Fibroblast of skin of left biceps (primary cell): ENCODE results near the gene AFF3.
"Not testable (repeated sequence)": the region's sequence is repeated elsewhere in the genome, so short reads cannot be mapped to it uniquely, and the experiment has no call there.

ENCODE experiments used
- DNase-seq, 2 experiments: peaks; one replicate each; pipeline ENCODE4 v3.0.0-alpha.2; 2013; ENCODE audit warnings: low read depth in 2 of 2

Gene AFF3

GRCh38 chr2:99666256-99666655 lies 476.1 kb downstream of the AFF3 start:
- DNase-seq: no peak

DNA sequence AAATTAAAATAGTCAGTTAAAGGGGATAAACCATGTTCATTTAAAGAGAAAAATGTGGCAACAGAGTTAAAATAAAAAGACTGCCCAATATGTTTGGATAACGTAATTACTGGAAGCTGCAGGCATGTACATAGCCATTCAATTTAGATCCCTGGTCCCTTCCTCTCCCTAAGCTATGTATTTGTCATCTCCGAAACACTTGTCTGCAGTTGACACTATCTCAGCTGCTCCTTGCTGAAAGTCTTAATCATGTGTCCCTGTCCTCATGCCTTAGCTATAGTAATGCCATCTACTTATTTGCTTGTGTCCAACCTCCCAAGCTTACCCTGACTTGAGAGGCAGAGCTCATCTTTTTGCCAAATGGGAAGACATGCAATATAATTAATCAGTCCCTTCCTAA lies 478.7 kb downstream of the AFF3 start:
- DNase-seq: no peak

DNA sequence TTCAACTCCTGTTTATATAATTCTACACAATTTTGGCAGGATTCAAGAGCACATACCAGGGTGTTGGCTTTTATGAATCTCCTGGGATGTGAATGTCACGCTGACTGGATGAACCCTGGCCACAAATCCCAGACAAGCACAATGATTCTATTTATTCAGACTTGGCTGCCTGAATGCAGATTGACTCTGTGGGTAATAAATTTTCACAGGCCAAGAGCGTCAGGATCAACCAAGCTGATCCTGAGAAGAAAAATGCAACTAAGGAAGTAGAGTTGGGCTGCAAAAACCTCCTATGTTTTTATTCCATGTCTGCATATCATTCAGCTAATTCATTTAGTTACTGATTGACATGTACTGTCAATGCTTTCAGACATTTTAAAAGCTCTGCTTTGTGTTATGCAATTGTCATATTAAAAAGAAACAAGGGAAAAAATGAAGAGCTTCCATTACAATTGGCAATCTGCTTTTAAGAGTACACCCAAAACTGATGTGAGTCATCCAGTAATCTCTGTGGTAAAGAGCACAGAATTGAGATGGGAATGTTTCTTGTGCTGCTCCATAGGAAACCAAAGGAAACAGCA lies 479.5 kb downstream of the AFF3 start:
- DNase-seq: peak; percentile 100

GRCh38 chr2:99661761-99662160 lies 480.6 kb downstream of the AFF3 start:
- DNase-seq: not testable (repeated sequence)

GRCh38 chr2:99660616-99661406 lies 481.6 kb downstream of the AFF3 start:
- no peak for DNase-seq

- DNase-seq: no peak
Measured at GRCh38 chr2:99659874-99660273, 482.5 kb downstream of the AFF3 start.

GRCh38 chr2:99657691-99658258 lies 484.6 kb downstream of the AFF3 start:
- DNase-seq: no peak

DNA sequence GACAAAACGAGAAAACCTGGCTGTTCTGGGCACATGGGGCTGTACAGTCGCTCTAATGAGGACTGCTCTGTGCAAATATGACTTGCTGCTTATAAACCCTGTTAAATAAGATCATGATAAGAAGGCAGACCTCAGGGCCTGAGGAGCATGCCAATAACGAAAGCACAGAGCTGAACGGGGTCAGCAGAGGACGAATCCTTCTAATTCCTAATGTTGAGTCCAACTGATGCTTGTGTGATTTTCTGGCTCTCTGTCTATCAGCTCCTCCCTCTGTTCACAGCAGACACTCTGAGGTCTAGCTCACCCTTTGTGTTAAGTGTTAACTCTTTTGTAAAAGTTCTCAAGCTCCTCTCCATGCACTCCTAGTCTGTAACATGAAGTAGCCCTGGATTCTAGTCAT lies 485.4 kb downstream of the AFF3 start:
- DNase-seq: no peak

- DNase-seq: no peak
Measured at GRCh38 chr2:99653433-99653832, 489.0 kb downstream of the AFF3 start.

DNA sequence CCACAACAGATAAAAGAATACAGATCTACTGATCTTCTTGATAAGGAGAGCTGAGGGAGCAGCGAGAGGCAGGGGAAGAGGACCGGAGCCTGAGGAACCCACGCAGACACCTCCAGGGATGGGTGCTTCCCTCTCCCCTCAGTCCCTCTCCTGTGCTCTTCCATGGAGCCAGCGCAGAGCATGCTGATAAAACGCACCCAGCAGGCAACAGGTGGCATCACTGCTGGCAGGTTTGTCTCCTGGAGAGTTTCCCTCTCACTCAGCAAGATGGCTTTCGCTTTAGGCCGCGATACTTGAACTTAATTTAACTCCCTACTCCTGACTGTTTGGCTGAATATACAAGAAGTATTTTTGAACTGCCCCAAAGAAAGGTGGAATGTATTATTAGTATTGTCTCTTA lies 489.5 kb downstream of the AFF3 start:
- no peak for DNase-seq

GRCh38 chr2:99651930-99652670 lies 490.3 kb downstream of the AFF3 start:
- DNase-seq: no peak

DNA sequence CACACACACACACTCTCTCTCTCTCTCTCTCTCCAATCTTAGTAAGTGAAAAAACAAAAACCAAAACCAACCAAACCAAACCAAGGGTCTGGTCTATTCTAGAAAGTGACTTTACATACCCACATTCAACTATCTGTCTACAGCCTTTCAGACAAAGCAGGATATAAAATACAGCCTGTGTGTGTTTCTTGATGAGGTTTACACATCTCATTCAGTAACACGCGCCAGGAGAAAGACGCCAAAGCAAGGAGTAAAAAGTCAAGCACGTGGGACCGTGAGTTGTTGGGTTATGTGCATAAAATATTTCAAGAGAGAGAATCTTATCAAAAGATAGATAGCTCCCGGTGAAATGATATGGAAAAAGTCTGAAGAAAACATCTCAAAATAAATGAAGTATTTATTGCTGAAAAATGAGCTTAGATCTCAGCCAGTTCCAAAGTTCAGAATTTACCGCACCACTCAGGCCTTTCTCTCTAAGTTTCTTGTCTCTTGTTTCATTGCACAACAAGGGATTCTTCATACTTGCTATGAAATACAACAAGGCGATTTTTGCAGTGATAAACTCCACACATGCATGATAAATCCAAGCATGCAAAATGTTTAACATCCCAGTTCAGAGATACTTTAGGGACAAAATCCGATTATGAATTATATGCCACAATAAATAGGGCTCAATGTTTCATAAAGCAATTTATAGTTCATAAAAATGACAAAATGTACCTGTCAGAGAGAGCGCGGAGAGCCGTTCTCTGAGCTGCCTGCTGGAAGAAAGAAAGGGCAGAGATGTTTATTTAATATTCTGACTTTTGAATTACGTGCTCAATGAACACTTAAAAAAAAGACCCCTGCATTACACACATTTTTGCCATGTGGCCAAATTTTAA lies 493.2 kb downstream of the AFF3 start:
- DNase-seq: no peak

DNA sequence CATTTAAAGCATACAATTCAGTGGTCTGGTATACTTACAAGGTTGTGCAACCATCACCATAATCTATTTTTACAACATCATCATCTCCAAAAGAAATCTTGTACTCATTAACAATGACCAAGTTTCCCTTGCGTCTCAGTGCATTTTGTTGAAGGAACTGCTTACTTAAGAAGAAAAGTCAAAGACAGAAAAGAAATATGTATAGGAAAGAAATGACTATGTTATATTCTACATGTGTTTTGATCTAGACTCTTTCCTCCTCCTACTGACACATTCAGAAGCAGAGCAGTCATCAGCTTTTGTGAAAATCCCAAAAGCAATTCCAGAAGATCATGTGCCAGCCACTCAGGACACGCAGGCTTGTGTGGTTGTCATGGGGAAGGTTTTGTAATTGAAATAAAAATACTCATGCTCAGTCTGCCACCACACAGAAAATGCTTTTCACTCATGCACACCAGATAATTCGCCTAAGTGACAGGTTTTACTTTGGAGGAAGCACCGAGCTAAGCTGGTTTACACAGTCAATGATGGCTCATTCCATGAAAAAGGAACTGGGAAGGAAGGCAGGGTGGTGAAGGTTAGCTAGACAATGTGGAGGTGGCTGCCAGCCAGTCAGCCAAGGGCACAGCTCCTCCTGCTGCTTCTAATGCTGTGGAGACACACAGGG lies 494.1 kb downstream of the AFF3 start:
- DNase-seq: peak; percentile 79 to 83

DNA sequence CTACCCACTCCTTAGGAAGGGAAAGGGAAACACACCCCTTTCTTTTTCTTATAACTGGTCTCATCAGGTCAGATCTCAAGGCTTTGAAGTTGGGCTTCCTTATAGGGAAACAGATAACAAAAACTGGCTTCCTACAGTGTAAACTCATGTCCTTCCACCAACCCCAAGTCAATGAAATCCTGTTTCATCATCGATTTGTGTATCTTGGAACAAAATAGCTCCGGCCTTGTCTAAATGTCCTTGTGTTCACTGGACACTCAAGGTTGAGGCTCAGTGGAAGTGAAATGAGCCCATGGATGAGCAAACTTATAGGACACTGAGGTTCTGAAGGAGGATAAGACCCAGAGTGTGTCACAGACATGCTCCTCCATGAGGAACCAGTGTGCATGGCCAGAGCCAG lies 496.4 kb downstream of the AFF3 start:
- no peak for DNase-seq

DNA sequence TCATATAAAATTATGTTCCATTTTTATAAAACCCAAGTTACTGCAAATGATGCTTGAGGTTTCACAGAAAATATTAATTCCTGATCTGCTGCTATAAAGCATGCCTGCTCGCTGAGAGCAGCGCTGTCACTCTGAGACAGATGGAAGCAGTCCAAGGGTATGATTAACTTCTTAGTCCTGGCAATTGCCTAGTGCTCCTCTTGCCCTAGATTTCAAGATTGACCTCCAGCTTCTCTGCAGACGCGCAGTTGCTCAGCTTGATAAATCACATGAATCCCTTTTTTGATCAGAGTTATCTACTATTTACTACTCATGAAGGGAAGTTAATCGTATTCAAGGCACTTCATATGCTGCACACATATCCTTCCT lies 498.0 kb downstream of the AFF3 start:
- peak; percentile 62 for DNase-seq

GRCh38 chr2:99643787-99644418 lies 498.5 kb downstream of the AFF3 start:
- DNase-seq: no peak

DNA sequence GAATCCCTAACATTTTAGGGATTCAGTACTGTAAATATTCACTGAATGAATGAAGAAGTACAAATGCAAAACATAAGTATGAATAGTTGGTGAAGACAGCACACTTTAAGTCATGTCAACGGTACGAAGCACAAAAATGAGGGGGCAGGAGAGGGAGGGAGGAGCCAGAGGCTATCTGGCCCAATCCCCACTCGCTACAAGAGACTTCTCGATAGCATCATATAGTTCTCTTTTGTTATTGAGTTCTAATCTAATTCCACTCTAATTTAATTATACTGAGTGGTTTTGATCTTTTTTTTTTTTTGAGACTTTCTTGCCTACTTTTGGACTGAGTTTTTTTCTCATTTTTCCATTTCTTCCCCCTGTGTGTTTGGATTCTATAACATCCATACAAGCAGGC lies 500.4 kb downstream of the AFF3 start:
- no peak for DNase-seq

GRCh38 chr2:99640635-99641151 lies 501.7 kb downstream of the AFF3 start:
- no peak for DNase-seq

DNA sequence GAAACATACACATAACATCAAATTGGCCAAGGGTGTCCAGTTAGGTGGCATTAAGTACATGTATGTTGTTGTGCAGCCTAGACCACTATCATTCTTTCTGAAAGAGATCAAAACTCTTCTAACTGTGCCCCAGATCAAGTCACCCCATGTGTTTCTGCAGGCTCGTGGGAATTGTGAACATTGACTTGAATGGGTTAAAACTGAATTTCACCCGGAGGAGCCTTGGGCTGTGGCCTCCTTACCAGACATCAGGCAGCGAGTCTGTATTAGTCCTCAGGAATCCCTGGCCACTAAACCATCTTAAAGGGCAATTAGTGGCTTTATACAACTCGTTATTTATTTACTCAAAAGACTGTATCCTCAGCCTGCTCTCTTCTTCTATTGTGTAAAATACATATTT lies 503.6 kb downstream of the AFF3 start:
- no peak for DNase-seq

DNA sequence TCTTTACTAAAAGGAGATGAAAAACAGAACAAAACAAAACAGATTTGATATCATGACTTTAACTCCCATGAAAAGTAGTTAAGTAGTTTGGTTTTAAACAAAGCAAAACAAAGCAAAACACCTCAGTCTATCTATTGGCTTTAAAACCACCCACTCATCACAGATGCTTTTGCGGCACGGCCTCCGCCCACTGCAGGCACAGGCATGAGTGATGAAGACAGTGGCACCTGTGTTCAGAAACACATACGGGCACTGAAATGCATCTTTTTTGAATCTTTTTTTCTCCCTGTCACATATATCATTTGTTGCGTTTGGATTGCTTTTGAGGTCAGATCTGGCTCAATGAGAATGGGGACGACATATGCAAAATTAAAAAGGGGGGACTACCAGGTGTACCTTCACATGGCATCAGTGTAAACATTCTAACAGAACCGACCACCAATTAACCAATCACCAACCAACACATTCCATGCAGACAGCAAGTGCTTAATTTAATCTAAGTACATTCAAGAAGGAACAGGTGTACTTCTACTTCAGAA lies 505.2 kb downstream of the AFF3 start:
- no peak for DNase-seq
